Measurements from ENCODE around the gene MRPS2. TPM values are rescaled to one million over a fixed set of nuclear protein-coding genes. Genes with fewer than 3 reads are reported as not detected.

MRPS2 gene
- total RNA-seq, 4 donors from 2014 or later = 18.2 to 39.5 (median 31.8) TPM

GRCh38 chr9:135468854-135469521 lies 31.5 kb upstream of the MRPS2 start:
- no peak overlapping the region for H3K27ac ChIP-seq
- no peaks in the 10 kb centered on the region for H3K36me3 ChIP-seq
- H3K27me3 ChIP-seq = no peaks in the 10 kb centered on the region
- H3K4me3 ChIP-seq = peak overlapping the region in 1 of 4 donors; percentile 26
- H3K9me3 ChIP-seq = no peaks in the 10 kb centered on the region
- no peak for DNase-seq
- TF ChIP-seq POLR2A (IDR thresholded peaks at IDR 0.05) = no peak
- TF ChIP-seq, protein P1, sequence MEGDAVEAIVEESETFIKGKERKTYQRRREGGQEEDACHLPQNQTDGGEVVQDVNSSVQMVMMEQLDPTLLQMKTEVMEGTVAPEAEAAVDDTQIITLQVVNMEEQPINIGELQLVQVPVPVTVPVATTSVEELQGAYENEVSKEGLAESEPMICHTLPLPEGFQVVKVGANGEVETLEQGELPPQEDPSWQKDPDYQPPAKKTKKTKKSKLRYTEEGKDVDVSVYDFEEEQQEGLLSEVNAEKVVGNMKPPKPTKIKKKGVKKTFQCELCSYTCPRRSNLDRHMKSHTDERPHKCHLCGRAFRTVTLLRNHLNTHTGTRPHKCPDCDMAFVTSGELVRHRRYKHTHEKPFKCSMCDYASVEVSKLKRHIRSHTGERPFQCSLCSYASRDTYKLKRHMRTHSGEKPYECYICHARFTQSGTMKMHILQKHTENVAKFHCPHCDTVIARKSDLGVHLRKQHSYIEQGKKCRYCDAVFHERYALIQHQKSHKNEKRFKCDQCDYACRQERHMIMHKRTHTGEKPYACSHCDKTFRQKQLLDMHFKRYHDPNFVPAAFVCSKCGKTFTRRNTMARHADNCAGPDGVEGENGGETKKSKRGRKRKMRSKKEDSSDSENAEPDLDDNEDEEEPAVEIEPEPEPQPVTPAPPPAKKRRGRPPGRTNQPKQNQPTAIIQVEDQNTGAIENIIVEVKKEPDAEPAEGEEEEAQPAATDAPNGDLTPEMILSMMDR (IDR thresholded peaks at IDR 0.05) = no peak
- peaks cover 0 to 6% (median 0%) of the 10 kb centered on the region in 3 donors for H3K4me1 ChIP-seq
- 32 to 35% methylated on average over 13 to 15 of the region's 16 CpGs for WGBS, 2 donors
- intact Hi-C loops (cut with DNase I) = no loop called here

DNA sequence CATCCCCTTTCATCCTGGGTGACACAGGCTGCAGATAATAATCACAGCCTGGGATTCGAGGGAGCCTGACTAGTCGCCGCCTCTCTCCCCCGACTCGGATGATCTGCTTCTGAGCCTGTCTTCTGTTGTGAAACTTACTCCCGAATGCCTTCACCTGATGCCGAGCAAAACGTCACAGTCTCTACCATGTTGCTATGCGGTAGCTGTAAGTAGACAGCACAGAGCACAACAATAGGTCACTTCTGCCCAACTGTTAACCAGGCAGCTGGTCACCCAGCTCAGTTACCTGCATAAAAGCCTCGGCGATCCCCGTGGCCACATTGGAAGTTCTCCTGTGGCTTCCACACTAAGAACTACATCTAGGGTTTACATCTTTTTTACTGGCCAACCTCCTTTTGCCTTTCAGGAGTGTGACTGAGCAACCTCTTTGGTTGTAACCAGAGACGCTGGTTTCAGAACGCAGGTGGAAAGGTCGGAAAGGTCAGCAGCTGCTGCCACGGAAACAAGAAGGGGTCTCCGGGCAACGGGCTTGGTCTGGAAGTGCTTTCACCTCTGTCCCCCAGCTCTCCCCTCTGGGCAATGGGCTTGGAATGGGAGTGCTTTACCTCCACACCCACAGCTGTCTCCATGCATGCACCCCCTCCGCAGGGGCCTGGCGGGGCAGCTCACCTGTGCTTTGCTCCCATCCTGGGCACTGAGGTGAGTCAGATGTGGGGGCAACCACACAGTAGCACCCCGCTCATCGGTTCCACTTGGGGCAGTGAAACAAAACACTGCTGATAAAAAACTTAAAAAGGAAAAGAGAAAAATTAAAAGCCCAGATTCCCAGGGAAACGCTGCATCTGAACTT lies 28.5 kb upstream of the MRPS2 start:
- Histone ChIP-seq H3K36me3 (no peaks in the 10 kb centered on the region), H3K4me3 (no peak overlapping the region), H3K27me3 (no peaks in the 10 kb centered on the region), H3K9me3 (no peaks in the 10 kb centered on the region), H3K4me1 (peaks cover 0 to 6% (median 0%) of the 10 kb centered on the region in 3 donors), H3K27ac (no peak overlapping the region)
- intact Hi-C loops (cut with DNase I) = no loop called here
- 67 to 75% methylated on average over 15 to 16 of the region's 23 CpGs for WGBS, 2 donors
- TF ChIP-seq, protein P1 (IDR thresholded peaks at IDR 0.05) = no peak
- no peak for TF ChIP-seq POLR2A (IDR thresholded peaks at IDR 0.05)
- DNase-seq = no peak

DNA sequence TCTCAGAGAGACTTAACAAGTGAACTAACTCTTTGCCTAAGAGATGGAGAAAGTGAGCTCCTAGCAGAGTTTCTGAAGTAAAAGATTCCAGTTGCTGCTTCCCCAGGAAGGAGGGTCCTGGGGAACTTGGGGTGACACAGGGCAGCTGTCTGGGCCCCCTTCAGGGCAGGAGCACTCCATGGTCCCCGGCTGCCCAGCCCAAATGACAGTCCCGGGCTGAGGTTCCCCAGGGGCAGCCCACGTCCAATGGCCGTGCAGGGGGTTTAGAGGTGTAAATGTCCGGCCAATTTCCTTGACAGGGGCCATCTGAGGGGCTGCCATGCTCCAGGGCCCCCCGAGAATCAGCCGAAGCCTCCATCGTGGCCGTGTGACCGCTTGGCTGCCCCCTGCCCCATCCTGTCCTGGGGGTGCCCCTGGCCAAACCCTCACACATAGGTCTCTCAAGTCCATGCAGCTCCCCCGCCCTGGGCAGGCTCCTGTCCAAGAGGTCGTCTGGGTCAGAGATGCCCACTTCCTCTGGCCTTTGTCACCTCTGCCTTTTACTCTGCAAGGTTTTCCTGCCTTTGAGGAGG lies 26.4 kb upstream of the MRPS2 start:
- Histone ChIP-seq H3K9me3 (no peaks in the 10 kb centered on the region), H3K27me3 (no peaks in the 10 kb centered on the region), H3K4me3 (no peak overlapping the region), H3K27ac (no peak overlapping the region), H3K4me1 (peaks cover 0 to 11% (median 3%) of the 10 kb centered on the region in 3 donors), H3K36me3 (no peaks in the 10 kb centered on the region)
- no peak for TF ChIP-seq POLR2A (IDR thresholded peaks at IDR 0.05)
- TF ChIP-seq, protein P1 (IDR thresholded peaks at IDR 0.05) = no peak
- intact Hi-C loops (cut with DNase I) = no loop called here
- WGBS, 2 donors = 69 to 74% methylated on average over 5 to 11 of the region's 12 CpGs
- DNase-seq = no peak

DNA sequence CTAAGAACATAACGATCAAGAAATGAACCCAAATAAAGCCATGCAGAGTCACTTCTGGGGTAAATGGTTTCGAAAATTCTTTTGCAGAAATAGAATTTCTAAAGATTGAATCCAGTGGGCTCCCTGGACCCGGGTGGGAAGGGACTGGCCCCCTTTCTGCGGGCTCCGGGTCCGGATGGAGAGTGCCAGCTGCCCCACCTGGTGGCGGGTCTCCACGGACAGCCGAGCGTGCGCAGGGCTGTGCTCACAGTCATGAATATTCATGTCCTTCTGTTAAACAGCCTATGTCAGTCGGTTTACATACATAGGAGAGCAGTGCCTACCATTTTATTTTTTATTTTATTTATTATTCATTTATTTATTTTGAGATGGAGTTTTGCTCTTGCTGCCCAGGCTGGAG lies 25.6 kb upstream of the MRPS2 start:
- Histone ChIP-seq H3K36me3 (no peaks in the 10 kb centered on the region), H3K27ac (no peak overlapping the region), H3K4me3 (no peak overlapping the region), H3K9me3 (no peaks in the 10 kb centered on the region), H3K4me1 (peaks cover 0 to 12% (median 3%) of the 10 kb centered on the region in 3 donors), H3K27me3 (no peaks in the 10 kb centered on the region)
- TF ChIP-seq, protein P1 (IDR thresholded peaks at IDR 0.05) = peak in 2 of 6 experiments; percentile 16 to 30
- no peak for TF ChIP-seq POLR2A (IDR thresholded peaks at IDR 0.05)
- intact Hi-C loops (cut with DNase I) = no loop called here
- WGBS, 2 donors = 28 to 30% methylated on average over 12 of the region's 12 CpGs
- DNase-seq = no peak
